Liver (tissue), 3 donors: ENCODE results near the gene TNFRSF21.

ENCODE experiments used
- EGR1 ChIP-seq, 2 donors: IDR thresholded peaks; 2 replicates each; pipeline ENCODE4 v1.6.1; 2016 to 2018; ENCODE audit warnings: antibody characterized with exemption in 2 of 2, low read depth in 2 of 2
- JUND ChIP-seq, 2 donors: IDR thresholded peaks; 2 replicates each; pipeline ENCODE4 v1.6.1; 2016; ENCODE audit warnings: antibody characterized with exemption in 2 of 2
- YY1 ChIP-seq: IDR thresholded peaks from 2 replicates; pipeline ENCODE4 v1.6.1; 2016; ENCODE audit warnings: antibody characterized with exemption, mild to moderate bottlenecking
- TF ChIP-seq, protein P1 (sequence below): fragments of 150-350 bp; IDR thresholded peaks from 2 replicates; pipeline ENCODE4 v1.5.1; 2017; ENCODE audit warnings: improper control_type of control experiment, low read depth, low read length; ENCODE audit not compliant: missing input control
- TF ChIP-seq, protein P2 (sequence below): IDR thresholded peaks from 2 replicates; pipeline ENCODE4 v1.6.1; 2016; ENCODE audit warnings: antibody characterized with exemption
- TF ChIP-seq, protein P3 (sequence below): IDR thresholded peaks from 2 replicates; pipeline ENCODE4 v1.6.1; 2016; ENCODE audit warnings: antibody characterized with exemption, mild to moderate bottlenecking
- donor health status: healthy.
- donor health status: healthy.

DNA sequence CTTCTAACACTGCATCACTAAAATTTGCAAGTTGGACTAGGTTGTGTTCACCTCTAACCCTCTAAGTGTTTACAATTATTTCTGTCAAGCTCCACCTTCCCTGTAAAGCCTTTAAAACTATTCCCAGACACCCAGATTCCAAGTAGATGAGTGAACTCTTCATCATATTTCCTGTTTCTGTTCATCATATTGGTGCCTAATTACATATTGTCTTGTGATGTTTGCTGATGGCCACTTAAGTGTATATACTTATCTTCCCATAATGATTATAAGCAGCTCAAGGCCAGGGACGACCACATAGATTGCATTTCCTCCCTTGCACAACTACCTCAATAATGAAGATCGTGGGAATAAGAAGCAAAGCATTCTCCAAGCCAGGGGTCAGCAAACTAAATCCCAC is 16.8 kb downstream of the TNFRSF21 start:
- TF ChIP-seq YY1 (no peak), JUND (IDR thresholded peaks at IDR 0.05) (no peak), EGR1 (IDR thresholded peaks at IDR 0.05; ENCODE audit: low read depth in 2 of 2) (no peak)
- TF ChIP-seq, protein P1, sequence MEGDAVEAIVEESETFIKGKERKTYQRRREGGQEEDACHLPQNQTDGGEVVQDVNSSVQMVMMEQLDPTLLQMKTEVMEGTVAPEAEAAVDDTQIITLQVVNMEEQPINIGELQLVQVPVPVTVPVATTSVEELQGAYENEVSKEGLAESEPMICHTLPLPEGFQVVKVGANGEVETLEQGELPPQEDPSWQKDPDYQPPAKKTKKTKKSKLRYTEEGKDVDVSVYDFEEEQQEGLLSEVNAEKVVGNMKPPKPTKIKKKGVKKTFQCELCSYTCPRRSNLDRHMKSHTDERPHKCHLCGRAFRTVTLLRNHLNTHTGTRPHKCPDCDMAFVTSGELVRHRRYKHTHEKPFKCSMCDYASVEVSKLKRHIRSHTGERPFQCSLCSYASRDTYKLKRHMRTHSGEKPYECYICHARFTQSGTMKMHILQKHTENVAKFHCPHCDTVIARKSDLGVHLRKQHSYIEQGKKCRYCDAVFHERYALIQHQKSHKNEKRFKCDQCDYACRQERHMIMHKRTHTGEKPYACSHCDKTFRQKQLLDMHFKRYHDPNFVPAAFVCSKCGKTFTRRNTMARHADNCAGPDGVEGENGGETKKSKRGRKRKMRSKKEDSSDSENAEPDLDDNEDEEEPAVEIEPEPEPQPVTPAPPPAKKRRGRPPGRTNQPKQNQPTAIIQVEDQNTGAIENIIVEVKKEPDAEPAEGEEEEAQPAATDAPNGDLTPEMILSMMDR, result no peak
- TF ChIP-seq, protein P2, sequence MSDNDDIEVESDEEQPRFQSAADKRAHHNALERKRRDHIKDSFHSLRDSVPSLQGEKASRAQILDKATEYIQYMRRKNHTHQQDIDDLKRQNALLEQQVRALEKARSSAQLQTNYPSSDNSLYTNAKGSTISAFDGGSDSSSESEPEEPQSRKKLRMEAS, result no peak
- TF ChIP-seq, protein P3, sequence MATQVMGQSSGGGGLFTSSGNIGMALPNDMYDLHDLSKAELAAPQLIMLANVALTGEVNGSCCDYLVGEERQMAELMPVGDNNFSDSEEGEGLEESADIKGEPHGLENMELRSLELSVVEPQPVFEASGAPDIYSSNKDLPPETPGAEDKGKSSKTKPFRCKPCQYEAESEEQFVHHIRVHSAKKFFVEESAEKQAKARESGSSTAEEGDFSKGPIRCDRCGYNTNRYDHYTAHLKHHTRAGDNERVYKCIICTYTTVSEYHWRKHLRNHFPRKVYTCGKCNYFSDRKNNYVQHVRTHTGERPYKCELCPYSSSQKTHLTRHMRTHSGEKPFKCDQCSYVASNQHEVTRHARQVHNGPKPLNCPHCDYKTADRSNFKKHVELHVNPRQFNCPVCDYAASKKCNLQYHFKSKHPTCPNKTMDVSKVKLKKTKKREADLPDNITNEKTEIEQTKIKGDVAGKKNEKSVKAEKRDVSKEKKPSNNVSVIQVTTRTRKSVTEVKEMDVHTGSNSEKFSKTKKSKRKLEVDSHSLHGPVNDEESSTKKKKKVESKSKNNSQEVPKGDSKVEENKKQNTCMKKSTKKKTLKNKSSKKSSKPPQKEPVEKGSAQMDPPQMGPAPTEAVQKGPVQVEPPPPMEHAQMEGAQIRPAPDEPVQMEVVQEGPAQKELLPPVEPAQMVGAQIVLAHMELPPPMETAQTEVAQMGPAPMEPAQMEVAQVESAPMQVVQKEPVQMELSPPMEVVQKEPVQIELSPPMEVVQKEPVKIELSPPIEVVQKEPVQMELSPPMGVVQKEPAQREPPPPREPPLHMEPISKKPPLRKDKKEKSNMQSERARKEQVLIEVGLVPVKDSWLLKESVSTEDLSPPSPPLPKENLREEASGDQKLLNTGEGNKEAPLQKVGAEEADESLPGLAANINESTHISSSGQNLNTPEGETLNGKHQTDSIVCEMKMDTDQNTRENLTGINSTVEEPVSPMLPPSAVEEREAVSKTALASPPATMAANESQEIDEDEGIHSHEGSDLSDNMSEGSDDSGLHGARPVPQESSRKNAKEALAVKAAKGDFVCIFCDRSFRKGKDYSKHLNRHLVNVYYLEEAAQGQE, result no peak
